ENCODE results near the gene PRKAG2. TPM values are rescaled to one million over a fixed set of nuclear protein-coding genes. Genes with fewer than 3 reads are reported as not detected.

PRKAG2 gene
- total RNA-seq, 2 donors from 2014 or later: 38.3 to 78.5 TPM

GRCh38 chr7:151736403-151736909 lies 140.5 kb downstream of the PRKAG2 start:
- peak overlapping the region; percentile 59 for H3K4me3 ChIP-seq

DNA sequence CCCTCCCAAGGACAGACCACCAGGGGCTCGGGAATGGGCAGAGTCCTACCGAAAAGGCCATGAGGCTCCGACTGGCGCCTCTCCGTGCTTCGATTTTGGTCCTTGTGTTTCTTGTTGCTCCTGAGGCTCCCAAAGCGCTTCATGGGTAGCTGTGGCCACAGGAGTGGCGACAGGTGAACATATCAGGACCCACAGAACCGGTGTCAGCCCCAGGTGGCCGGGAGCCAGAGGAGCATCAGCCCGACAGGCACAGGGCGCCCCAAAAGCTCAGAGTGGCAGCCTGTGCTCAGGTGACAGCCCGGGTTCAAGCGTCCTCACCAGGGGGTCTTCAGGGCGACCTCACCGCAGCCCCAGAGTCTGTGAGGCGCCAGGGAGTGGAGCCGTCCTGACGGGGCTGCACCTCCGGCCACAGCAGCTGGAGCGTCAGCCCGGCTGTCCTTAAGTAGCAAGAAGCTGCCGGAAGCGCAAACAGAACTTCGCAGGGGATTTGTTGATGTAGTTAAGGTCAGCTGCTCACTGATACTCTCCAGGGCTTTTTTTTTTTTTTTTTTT lies 141.0 kb downstream of the PRKAG2 start:
- Histone ChIP-seq H3K27ac (no peak overlapping the region), H3K4me1 (ENCODE audit: control insufficient read depth in 1 of 2, low read depth in 2 of 2) (peaks cover 5 to 22% of the 10 kb centered on the region in 2 donors)
- no peak for ATAC-seq (ENCODE audit: insufficient number of reproducible peaks, low FRiP score, low read depth)

More at GRCh38 chr7:151736403-151736909, 140.5 kb downstream of the PRKAG2 start:
- H3K4me1 ChIP-seq (ENCODE audit: control insufficient read depth in 1 of 2, low read depth in 2 of 2): peaks cover 5 to 22% of the 10 kb centered on the region in 2 donors
- DNase-seq (ENCODE audit: low spot score) (peak; percentile 28), ATAC-seq (ENCODE audit: insufficient number of reproducible peaks, low FRiP score, low read depth) (peak; percentile 89)
- no peaks in the 10 kb centered on the region for H3K36me3 ChIP-seq
- no peaks in the 10 kb centered on the region for H3K27me3 ChIP-seq (replicated peaks; ENCODE audit: insufficient read depth)
- H3K9me3 ChIP-seq: no peaks in the 10 kb centered on the region
- TF ChIP-seq, protein P1, sequence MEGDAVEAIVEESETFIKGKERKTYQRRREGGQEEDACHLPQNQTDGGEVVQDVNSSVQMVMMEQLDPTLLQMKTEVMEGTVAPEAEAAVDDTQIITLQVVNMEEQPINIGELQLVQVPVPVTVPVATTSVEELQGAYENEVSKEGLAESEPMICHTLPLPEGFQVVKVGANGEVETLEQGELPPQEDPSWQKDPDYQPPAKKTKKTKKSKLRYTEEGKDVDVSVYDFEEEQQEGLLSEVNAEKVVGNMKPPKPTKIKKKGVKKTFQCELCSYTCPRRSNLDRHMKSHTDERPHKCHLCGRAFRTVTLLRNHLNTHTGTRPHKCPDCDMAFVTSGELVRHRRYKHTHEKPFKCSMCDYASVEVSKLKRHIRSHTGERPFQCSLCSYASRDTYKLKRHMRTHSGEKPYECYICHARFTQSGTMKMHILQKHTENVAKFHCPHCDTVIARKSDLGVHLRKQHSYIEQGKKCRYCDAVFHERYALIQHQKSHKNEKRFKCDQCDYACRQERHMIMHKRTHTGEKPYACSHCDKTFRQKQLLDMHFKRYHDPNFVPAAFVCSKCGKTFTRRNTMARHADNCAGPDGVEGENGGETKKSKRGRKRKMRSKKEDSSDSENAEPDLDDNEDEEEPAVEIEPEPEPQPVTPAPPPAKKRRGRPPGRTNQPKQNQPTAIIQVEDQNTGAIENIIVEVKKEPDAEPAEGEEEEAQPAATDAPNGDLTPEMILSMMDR (IDR thresholded peaks at IDR 0.05): no peak
- no peak overlapping the region for H3K27ac ChIP-seq

DNA sequence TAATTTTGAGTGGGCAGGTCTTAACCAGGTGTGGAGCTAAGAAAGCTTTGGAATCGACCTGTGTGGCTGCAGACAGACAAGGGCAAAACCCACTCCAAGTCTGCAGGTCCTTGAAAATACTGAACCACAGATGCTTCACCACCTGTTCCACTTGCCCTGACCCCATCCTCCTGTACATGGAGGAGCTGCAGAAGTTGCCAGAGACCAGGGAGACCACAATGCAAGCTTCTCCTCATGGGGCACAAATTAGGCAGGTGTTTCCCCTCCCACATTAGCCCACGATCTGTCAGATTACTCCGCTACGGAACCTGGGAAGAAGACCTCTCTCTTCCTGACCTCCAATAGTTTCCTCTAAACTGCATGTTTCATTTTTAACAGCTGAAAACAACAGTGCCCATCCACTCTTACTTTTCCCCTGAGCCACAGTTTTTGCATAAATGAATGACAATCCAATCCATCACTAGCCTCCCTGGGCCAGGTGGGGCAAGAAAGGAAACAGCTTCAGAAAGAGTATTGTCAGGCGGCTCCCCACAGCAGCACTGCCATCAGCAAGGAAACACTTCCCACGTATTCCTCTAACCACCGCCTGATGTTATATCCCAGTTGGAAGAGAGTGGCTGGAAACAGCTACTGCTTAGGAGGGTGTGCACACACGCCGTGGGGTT lies 141.6 kb downstream of the PRKAG2 start:
- TF ChIP-seq, protein P1 (IDR thresholded peaks at IDR 0.05): no peak
- Histone ChIP-seq H3K36me3 (no peaks in the 10 kb centered on the region), H3K27ac (no peak overlapping the region), H3K27me3 (replicated peaks; ENCODE audit: insufficient read depth) (no peaks in the 10 kb centered on the region), H3K4me3 (no peak overlapping the region), H3K9me3 (no peaks in the 10 kb centered on the region), H3K4me1 (ENCODE audit: control insufficient read depth in 1 of 2, low read depth in 2 of 2) (peaks cover 5 to 22% of the 10 kb centered on the region in 2 donors)
- DNase-seq (ENCODE audit: low spot score) (no peak), ATAC-seq (ENCODE audit: insufficient number of reproducible peaks, low FRiP score, low read depth) (no peak)

More for the DNA sequence above, 141.0 kb downstream of the PRKAG2 start:
- Histone ChIP-seq H3K36me3 (no peaks in the 10 kb centered on the region), H3K27me3 (replicated peaks; ENCODE audit: insufficient read depth) (no peaks in the 10 kb centered on the region), H3K4me3 (peak overlapping the region; percentile 59), H3K9me3 (no peaks in the 10 kb centered on the region)
- no peak for DNase-seq (ENCODE audit: low spot score)
- TF ChIP-seq, protein P1 (IDR thresholded peaks at IDR 0.05): no peak

- no peak for ATAC-seq (ENCODE audit: insufficient number of reproducible peaks, low FRiP score, low read depth)
- H3K27me3 ChIP-seq (replicated peaks; ENCODE audit: insufficient read depth): no peaks in the 10 kb centered on the region
These were observed 143.9 kb downstream of the PRKAG2 start for GRCh38 chr7:151732834-151733592.

More at GRCh38 chr7:151732834-151733592, 143.9 kb downstream of the PRKAG2 start:
- Histone ChIP-seq H3K4me3 (no peak overlapping the region), H3K4me1 (ENCODE audit: control insufficient read depth in 1 of 2, low read depth in 2 of 2) (peaks cover 7 to 24% of the 10 kb centered on the region in 2 donors), H3K9me3 (no peaks in the 10 kb centered on the region), H3K27ac (no peak overlapping the region), H3K36me3 (no peaks in the 10 kb centered on the region)
- TF ChIP-seq, protein P1 (IDR thresholded peaks at IDR 0.05): no peak
- no peak for DNase-seq (ENCODE audit: low spot score)
